GM23248 (cell line): Measurements from ENCODE around the gene EGFLAM.

Experiments
- EZH2 ChIP-seq: fragments of 200-600 bp; sonication (generic); IDR thresholded peaks from 2 replicates; pipeline ENCODE4 v1.6.1; 2018; ENCODE audit warnings: antibody characterized with exemption, mild to moderate bottlenecking; ENCODE audit not compliant: insufficient read depth, poor library complexity, severe bottlenecking
- EZH2phosphoT487 ChIP-seq: fragments of 200-600 bp; sonication (generic); IDR thresholded peaks from 2 replicates; pipeline ENCODE4 v1.6.1; 2018; ENCODE audit warnings: antibody characterized with exemption, moderate library complexity, mild to moderate bottlenecking, low read depth; ENCODE audit not compliant: insufficient read depth

DNA sequence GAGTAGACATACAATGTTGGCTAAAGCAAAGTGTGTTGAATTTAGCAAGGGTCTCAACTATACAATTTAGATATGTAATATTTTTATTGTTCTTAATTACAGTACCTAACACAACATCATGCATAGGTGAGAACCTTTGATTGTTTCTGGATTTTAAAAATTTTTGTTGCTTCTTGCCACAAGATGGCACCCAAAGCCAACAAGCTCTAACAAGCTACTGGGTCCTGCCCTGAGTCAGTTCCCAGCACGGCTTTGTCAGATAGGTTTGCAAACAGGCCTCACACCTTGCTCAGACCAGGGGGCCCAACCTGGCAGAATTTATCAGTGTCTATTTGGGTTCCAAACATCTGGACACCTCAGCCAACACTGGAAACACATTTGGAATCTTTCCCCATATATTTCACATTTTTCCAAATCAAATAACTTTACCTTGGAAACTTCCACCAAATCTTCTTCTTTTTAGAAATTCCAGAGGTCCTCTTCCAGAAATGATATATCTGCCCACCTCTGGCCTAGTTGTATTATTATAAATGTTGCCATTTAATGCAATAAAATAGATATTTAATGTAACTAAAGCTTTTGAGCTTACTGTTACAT is 49.5 kb upstream of the EGFLAM start:
- no peak for TF ChIP-seq EZH2
- no peak for TF ChIP-seq EZH2phosphoT487
